Measurements from ENCODE around the gene DYRK2. TPM values are rescaled to one million over a fixed set of nuclear protein-coding genes. Genes with fewer than 3 reads are reported as not detected.

The DYRK2 gene
- total RNA-seq, 1 experiment from 2014 or later = 21.9 TPM

- Histone ChIP-seq H3K27me3 (replicated peaks) (no peaks in the 10 kb centered on the region), H3K4me1 (replicated peaks) (peaks cover 19% of the 10 kb centered on the region), H3K9me3 (replicated peaks) (no peaks in the 10 kb centered on the region; the same call in 1 of the 2 replicates), H3K36me3 (no peaks in the 10 kb centered on the region), H3K27ac (no peak overlapping the region), H3K4me3 (no peak overlapping the region)
- DNase-seq (ENCODE audit: low read depth in 1 of 2, low spot score in 2 of 2) = peak; percentile 61 to 92
These were observed 57.1 kb downstream of the DYRK2 start for GRCh38 chr12:67705394-67706370.

GRCh38 chr12:67709367-67709954 is 60.9 kb downstream of the DYRK2 start:
- no peak overlapping the region for H3K4me3 ChIP-seq
- H3K36me3 ChIP-seq = no peaks in the 10 kb centered on the region
- H3K27me3 ChIP-seq (replicated peaks) = peaks cover 4% of the 10 kb centered on the region; the same call in 1 of the 2 replicates
- H3K9me3 ChIP-seq (replicated peaks) = no peaks in the 10 kb centered on the region; the same call in 1 of the 2 replicates
- H3K4me1 ChIP-seq (replicated peaks) = peaks cover 28% of the 10 kb centered on the region
- no peak overlapping the region for H3K27ac ChIP-seq
- DNase-seq (ENCODE audit: low read depth in 1 of 2, low spot score in 2 of 2) = no peak

DNA sequence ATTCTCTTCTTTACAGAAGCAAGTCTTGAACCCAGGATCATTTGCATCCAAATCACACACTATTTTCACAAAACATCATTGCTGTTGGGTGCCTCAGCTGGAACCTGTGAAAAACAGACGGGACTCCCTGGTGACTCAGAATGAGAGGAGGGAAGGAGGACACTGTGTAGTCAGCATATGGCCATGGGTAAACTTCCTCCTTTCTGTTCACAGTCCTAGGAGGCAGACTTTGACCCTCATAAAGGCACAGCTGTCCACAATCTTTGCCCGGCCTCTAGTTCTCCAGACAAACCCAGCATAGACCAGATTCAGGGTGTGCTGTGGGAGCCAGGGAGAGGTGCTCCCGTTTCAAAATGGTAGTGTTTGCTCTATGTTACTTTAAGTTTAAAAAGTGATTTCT is 62.0 kb downstream of the DYRK2 start:
- DNase-seq (ENCODE audit: low read depth in 1 of 2, low spot score in 2 of 2) = peak in 1 of 2 experiments; percentile 15
- H3K4me1 ChIP-seq (replicated peaks) = peaks cover 29% of the 10 kb centered on the region
- peaks cover 4% of the 10 kb centered on the region; the same call in 1 of the 2 replicates for H3K27me3 ChIP-seq (replicated peaks)
- H3K9me3 ChIP-seq (replicated peaks) = no peaks in the 10 kb centered on the region; the same call in 1 of the 2 replicates
- no peak overlapping the region for H3K4me3 ChIP-seq
- no peaks in the 10 kb centered on the region for H3K36me3 ChIP-seq
- no peak overlapping the region for H3K27ac ChIP-seq

GRCh38 chr12:67712011-67712410 is 63.5 kb downstream of the DYRK2 start:
- no peak for DNase-seq (ENCODE audit: low read depth in 1 of 2, low spot score in 2 of 2)
- Histone ChIP-seq H3K4me1 (replicated peaks) (peaks cover 33% of the 10 kb centered on the region), H3K9me3 (replicated peaks) (no peaks in the 10 kb centered on the region; the same call in 1 of the 2 replicates), H3K36me3 (no peaks in the 10 kb centered on the region), H3K4me3 (no peak overlapping the region), H3K27me3 (replicated peaks) (peaks cover 4% of the 10 kb centered on the region; the same call in 1 of the 2 replicates), H3K27ac (no peak overlapping the region)

DNA sequence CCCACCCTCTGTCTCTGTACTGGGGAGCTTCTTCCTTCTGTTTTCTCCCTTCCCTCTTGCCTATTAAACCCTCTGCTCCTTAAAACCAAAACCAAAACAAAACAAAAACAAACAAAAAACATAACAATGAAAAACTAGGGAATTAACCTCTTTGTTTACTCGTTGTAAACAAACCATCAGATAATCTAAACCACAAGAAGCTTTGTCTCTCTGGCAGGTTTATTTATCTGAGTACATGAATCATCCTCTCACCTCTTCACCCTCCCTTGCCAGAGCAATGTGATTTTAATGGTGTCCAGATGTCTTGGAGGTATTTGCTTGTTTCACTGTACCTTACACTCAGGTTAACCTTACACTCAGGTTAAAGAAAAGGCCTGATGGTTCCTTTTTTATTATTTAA is 66.1 kb downstream of the DYRK2 start:
- Histone ChIP-seq H3K4me3 (no peak overlapping the region), H3K27ac (no peak overlapping the region), H3K27me3 (replicated peaks) (peaks cover 4% of the 10 kb centered on the region; the same call in 1 of the 2 replicates), H3K36me3 (no peaks in the 10 kb centered on the region), H3K9me3 (replicated peaks) (no peaks in the 10 kb centered on the region; the same call in 1 of the 2 replicates), H3K4me1 (replicated peaks) (peaks cover 36% of the 10 kb centered on the region)
- DNase-seq (ENCODE audit: low read depth in 1 of 2, low spot score in 2 of 2) = peak in 1 of 2 experiments; percentile 91
